HG03457 (cell line): ENCODE measurements around the gene PLOD2.

ENCODE experiments used
- ATAC-seq: cut with Tn5 transposase; IDR thresholded peaks from one replicate; pipeline ENCODE4 v1.9.1; 2021; ENCODE audit warnings: moderate number of reproducible peaks; ENCODE audit not compliant: unreplicated experiment

Gene PLOD2

DNA sequence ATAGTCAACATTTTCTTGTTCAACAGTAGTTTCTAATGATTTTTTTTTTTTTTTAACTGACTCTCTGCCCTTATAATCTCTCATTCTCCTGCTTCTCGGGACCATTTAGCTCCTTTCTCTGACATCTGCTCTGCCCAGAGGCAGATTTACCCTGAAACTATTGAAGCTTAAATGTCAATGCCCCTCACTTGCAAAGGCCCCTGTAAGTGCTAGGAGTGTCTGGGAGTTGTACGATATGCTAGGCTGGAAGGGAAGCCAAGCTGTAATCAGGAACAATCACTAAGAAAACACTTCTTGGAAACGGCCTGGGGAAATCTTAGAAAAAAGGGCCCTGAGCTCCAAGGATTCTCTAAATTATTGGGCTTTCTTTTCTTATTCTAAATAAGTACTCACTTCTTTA, 5.8 kb upstream of the PLOD2 start:
- ATAC-seq = no peak

DNA sequence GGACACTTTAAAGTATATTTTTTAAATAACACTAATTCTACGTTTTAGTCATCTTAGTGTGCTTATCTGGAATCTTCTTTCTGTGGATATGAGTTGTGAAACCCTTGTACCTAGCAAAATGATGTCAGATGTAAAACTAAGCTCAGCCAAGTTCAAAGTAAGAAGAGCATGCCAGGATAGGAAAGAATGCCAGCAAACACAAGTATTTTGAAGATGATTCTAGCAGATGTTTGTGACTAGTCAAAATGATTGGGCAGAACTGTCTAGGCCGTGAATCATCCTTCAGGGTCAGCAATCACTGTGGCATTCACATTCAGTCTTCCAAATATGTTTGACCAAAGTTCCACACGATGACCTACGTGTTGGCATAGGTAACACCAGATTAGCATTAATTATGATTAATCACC, 5.4 kb upstream of the PLOD2 start:
- ATAC-seq = no peak

DNA sequence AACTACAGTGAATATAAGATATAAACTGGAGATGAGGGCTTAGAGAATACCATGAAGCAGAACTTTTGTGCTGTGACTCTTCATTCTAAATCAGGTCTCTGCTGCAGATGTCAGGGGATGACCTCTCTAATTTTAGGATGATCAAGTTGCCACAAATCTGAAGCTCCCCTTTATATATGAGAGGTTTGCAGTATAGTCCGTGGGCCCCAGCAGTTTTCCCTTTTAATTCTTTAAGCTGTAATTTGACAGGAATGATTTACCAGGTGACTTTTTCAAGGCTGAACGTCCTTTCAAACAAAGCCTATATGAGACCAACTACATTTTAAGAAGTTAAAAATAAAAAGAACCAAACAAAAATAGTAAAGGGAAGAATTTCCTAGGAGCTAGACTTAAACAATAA, 4.9 kb upstream of the PLOD2 start:
- no peak for ATAC-seq

DNA sequence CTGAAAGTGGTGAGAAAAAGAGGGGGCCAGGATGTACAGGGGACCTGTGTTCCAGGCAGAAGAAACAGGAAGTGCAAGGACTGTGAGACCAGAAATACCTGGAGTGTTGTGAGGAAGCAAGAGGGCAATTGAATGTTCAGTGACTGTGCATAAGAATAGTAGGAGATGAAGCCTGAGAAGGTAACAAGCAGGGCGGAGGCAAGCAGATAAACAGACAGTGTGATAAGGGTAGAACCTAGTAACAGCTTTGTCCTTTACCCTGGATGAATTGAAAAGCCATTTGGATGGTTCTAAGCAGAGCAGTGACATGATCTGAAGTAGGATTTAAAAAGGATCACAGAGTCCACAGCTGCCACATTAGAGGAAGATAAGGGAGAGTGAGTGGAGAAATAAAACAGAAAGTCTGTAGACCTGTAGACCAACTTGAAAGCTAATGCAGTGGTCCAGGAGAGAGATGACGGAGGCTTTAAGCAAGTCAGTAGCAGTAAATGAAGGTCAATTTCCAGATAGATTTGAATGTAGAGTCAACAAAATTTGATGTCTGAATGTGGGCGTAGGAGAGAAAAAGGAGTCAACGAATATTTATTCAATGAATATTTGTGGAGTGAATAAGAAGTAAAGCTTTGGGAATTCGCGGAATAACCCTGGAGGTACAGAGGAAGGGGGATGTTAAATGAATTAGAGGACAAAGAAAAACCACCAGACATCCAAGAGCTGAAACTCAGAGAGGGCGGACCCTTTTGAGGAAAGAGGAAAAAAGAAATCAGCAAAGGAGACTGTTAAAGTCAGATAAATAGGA, 4.2 kb upstream of the PLOD2 start:
- no peak for ATAC-seq

GRCh38 chr3:146164506-146164905, 3.5 kb upstream of the PLOD2 start:
- no peak for ATAC-seq

DNA sequence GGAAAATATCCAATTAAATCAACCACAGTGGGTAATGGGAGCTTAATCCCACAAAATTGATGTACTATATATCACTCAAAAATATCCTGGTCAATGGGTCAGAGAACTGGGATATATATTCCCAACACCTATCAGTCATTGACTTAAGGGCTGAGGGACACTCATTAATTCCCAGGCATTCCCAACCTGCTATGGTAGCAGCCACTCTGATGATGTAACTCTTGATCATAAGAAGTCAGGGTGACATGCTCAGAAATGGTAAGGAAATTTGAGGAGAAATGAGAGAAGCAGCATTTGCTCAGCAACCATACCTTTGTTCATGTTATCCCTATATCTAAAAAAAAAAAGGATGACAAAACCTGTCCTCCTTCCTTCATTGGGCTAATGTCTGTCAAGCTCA, 3.1 kb upstream of the PLOD2 start:
- no peak for ATAC-seq

- ATAC-seq = no peak
These were observed 2.6 kb upstream of the PLOD2 start for GRCh38 chr3:146163584-146163983.

DNA sequence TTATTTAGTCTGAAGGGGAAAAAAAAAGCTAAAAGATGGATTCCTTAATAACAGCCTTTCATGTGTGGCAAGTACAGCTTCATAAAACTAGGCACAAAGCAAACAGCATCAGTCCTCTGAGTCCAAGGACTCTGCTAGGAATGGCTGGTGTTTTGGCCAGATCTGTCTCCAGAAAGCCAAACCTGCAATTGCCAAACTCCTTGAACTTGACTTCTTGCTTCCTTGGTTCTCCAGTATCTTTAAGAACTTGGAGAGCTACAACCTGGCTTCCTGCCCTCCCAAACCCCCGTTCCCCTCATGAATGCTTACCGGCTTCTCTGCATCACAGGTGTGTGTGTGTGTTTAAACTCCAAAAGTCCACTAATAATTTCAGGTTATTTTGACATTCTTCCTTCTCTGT, 1.6 kb upstream of the PLOD2 start:
- no peak for ATAC-seq

DNA sequence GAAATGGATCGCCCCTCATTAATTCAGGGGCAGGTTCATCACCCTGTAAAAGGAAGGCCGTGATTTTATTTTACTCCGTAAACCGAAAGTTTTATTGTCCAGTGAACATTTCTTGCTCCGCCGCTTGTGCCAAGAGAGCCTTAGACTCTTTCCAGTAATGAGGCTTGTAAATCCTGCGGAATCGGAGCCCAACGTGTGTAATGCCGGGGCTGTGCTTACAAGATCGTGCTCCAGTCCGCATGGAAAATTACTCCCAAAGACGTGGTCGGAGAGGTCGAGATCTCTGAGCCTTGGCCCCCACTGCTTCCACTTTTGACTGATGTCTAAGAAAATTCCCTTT, 649 bp upstream of the PLOD2 start:
- ATAC-seq = no peak

GRCh38 chr3:146160321-146160963, 542 bp downstream of the PLOD2 start:
- ATAC-seq = no peak

DNA sequence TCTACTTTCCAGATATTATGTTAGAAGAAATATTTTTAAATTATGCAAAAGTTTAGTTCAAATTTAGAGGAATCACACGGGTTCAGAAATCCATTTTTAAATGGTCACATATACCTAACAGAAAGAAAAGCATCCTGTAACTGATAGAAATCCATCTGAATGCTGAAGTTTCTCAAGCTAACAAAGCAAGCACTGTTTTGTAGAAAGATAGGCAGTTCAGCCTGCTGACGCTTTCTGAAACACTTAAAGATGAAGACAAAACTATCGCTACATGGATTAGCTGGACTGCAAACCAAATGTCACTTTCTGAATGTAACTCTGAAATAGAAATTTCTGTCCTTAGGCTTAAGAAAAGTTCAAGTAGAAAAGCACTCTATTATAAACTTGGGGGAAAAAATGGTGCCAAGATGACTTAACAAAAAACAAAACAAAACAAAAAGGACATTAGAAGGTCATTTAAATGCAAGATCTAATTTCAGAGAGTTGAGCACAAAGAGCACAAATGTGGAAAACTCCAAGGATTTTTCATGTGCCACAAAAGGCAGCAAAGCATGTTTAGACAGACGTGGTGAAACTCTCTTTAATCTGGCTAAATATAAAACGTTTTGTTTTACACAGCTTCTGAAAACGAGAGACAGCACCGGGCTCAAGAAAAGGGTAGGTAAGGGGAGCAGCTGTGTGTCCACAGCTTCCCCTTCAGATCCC, 1.2 kb downstream of the PLOD2 start:
- ATAC-seq = no peak

- ATAC-seq = no peak
These were observed 1.9 kb downstream of the PLOD2 start for GRCh38 chr3:146159037-146159436.

- no peak for ATAC-seq
These were observed 3.5 kb downstream of the PLOD2 start for GRCh38 chr3:146157325-146158060.

DNA sequence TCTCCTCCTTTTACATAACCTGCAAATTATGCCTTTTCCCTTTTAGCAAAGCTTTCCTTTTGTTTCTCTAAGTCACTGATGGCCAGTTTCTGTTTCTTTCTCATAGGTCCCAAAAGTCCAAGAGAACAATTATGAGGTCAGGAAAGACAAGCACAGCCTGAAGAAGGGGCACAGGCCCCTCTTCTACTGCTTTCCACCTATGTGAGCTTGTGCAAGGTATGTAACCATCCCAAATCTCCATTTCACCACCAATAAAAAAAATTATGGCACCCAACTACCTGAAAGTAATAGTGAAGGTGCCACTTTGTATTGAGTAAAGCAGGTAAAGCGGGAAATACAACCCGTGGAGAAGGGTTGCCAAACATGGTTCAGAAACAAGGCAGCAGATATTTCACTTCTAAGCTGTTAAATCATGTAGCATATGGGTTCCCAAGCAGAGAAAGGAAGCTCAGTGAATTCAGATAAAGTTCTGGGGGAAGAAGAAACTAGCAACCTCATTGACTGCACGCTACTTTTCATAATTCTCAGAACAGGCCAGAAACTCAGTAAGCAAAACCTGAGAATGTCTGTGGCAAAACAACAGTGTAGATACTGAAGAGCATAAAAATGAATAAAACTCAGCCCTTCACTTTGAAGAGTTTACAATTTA, 4.2 kb downstream of the PLOD2 start:
- no peak for ATAC-seq

- no peak for ATAC-seq
These were observed 4.9 kb downstream of the PLOD2 start for GRCh38 chr3:146156095-146156494.

- no peak for ATAC-seq
These were observed 6.0 kb downstream of the PLOD2 start for GRCh38 chr3:146154995-146155394.

GRCh38 chr3:146154316-146154715, 6.7 kb downstream of the PLOD2 start:
- ATAC-seq = no peak

- no peak for ATAC-seq
These were observed 7.6 kb downstream of the PLOD2 start for GRCh38 chr3:146153429-146153828.

- no peak for ATAC-seq
These were observed 8.2 kb downstream of the PLOD2 start for GRCh38 chr3:146152834-146153233.

GRCh38 chr3:146148468-146148931, 12.5 kb downstream of the PLOD2 start:
- ATAC-seq = no peak

DNA sequence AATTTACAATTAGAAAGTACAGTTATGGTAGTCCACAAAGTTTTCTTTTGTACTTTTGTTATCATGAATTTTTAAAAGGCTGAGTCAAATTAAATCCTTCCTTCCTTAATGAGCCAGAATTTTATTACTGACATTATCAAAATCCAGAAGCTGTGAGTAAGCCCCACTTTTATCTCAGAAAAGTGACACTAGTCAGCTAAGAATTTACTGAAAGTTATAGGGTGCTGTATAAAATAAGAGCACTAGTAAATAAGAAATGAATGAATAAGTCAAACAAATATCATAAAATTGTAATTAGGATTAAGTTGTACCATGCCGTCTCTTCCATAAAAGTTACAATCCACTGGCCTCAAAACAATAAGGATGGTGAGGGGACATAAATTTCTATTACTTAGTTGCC, 15.3 kb downstream of the PLOD2 start:
- no peak for ATAC-seq
